BJ (cell line): ENCODE results near the gene MORC3. TPM values are rescaled to one million over a fixed set of nuclear protein-coding genes. Genes with fewer than 3 reads are reported as not detected.
"Not testable (repeated sequence)": the region's sequence is repeated elsewhere in the genome, so short reads cannot be mapped to it uniquely, and the experiment has no call there.

Experiments
- CTCF ChIA-PET: fragments of 350-600 bp; formaldehyde crosslinking; extraction: SDS; loops from one replicate; lab custom pipeline; 2021; ENCODE audit warnings: antibody characterized with exemption, inconsistent platforms; lab: Yijun Ruan, JAX
- POLR2A ChIA-PET: fragments of 300-600 bp; sonication (Branson Sonifier 250); formaldehyde crosslinking; extraction: SDS; loops from one replicate; lab custom pipeline; 2021; ENCODE audit warnings: antibody characterized with exemption; lab: Charles Lee
- DNase-seq: peaks from one replicate; pipeline ENCODE4 v3.0.0-alpha.2; 2011; ENCODE audit warnings: low read depth
- H3K27me3 ChIP-seq: 2 replicates; pipeline ENCODE4 v1.6.0; 2011; ENCODE audit warnings: low read length; ENCODE audit not compliant: control insufficient read depth, insufficient read depth
- H3K36me3 ChIP-seq: 2 replicates; pipeline ENCODE4 v1.5.1; 2011; ENCODE audit warnings: low read length; ENCODE audit not compliant: control insufficient read depth, insufficient read depth
- H3K4me3 ChIP-seq: 2 replicates; pipeline ENCODE4 v1.5.1; 2011; ENCODE audit warnings: low read depth, mild to moderate bottlenecking, control low read depth, low read length
- CTCF ChIP-seq: IDR thresholded peaks from 2 replicates; pipeline ENCODE4 v1.5.1; 2011; ENCODE audit warnings: low read depth, mild to moderate bottlenecking, control low read depth, inconsistent platforms, low read length, moderate library complexity; ENCODE audit not compliant: insufficient read depth
- polyA minus RNA-seq: library from RNA; depleted of rRNA, polyadenylated mRNA; stranded (reverse); fragments of >200 nt; gene quantifications from 2 replicates; pipeline ENCODE4 v1.2.3, GENCODE V29; 2011; rRNA and poly(A)+ RNA removed
- polyA plus RNA-seq: library from polyadenylated mRNA; depleted of rRNA; stranded (reverse); fragments of >200 nt; gene quantifications from 2 replicates; pipeline ENCODE4 v1.2.3, GENCODE V29; 2011; rRNA removed

MORC3 gene
- 8.8 and 19.6 TPM in 2 replicates for polyA plus RNA-seq
- polyA minus RNA-seq = 10.3 and 10.8 TPM in 2 replicates

GRCh38 chr21:36319767-36320420 lies at the start of gene MORC3:
TSS of gene MORC3 (plus strand) at chr21:36320197. CDS start at chr21:36320265, 68 bp downstream.
- H3K36me3 ChIP-seq = peaks cover 2% of the 10 kb centered on the region
- TF ChIP-seq CTCF = no peak
- H3K4me3 ChIP-seq = peak within 1 kb of the TSS; percentile 82
- ChIA-PET POLR2A (interaction anchor here (0.6 to 1.1 kb wide), 6 partner anchors 22 to 178 kb away, joined by 3 to 8 read pairs (median 4); no protein-coding TSS in a partner anchor), CTCF (interaction anchor here (0.8 to 2.2 kb wide), 3 partner anchors 21 to 184 kb away, joined by 3 to 12 read pairs (median 4); no protein-coding TSS in a partner anchor)
- peak; percentile 95 for DNase-seq
- no peaks in the 10 kb centered on the region; the same call in 1 of the 2 replicates for H3K27me3 ChIP-seq

- CTCF ChIA-PET = interaction anchor here (1.3 kb wide), 1 partner anchor 8 kb away, joined by 3 read pairs; no protein-coding TSS in a partner anchor
- DNase-seq, POLR2A ChIA-PET, H3K36me3 ChIP-seq, H3K4me3 ChIP-seq, H3K27me3 ChIP-seq: not testable (repeated sequence)
Observed at GRCh38 chr21:36270786-36271695, 49.0 kb upstream of the MORC3 start.

- CTCF ChIA-PET = no interaction called here
- DNase-seq = no peak
- TF ChIP-seq CTCF = no peak
- Histone ChIP-seq H3K27me3 (no peaks in the 10 kb centered on the region), H3K4me3 (no peak overlapping the region), H3K36me3 (no peaks in the 10 kb centered on the region)
- POLR2A ChIA-PET = no interaction called here
Observed at GRCh38 chr21:36274128-36274527, 45.9 kb upstream of the MORC3 start.

GRCh38 chr21:36282568-36283230 lies 37.3 kb upstream of the MORC3 start:
- ChIA-PET POLR2A (no interaction called here), CTCF (no interaction called here)
- TF ChIP-seq CTCF = no peak
- Histone ChIP-seq H3K27me3 (no peaks in the 10 kb centered on the region), H3K36me3 (peaks cover 3% of the 10 kb centered on the region; the same call in 1 of the 2 replicates), H3K4me3 (no peak overlapping the region)
- DNase-seq = no peak

- DNase-seq, H3K36me3 ChIP-seq, H3K4me3 ChIP-seq, POLR2A ChIA-PET, CTCF ChIA-PET, H3K27me3 ChIP-seq: not testable (repeated sequence)
Observed at GRCh38 chr21:36283231-36283622, 36.8 kb upstream of the MORC3 start.
